NOMO-1 treated with dmso at 0.1 percent for 144 hours (cell line): ENCODE data around the gene ARPC1B.
"Not testable (repeated sequence)": the region's sequence is repeated elsewhere in the genome, so short reads cannot be mapped to it uniquely, and the experiment has no call there.

Experiments used
- DNase-seq: peaks from one replicate; lab custom pipeline; 2025; ENCODE audit not compliant: unreplicated experiment; lab: John Stamatoyannopoulos, UW

Gene ARPC1B

GRCh38 chr7:99387239-99387635 lies 12.7 kb downstream of the ARPC1B start:
- DNase-seq, result not testable (repeated sequence)

GRCh38 chr7:99387912-99388311 lies 13.4 kb downstream of the ARPC1B start:
- no peak for DNase-seq

GRCh38 chr7:99389772-99390171 lies 15.2 kb downstream of the ARPC1B start:
- no peak for DNase-seq

GRCh38 chr7:99390941-99391602 lies 16.5 kb downstream of the ARPC1B start:
- no peak for DNase-seq

- DNase-seq, result no peak
Observed at GRCh38 chr7:99392046-99392445, 17.5 kb downstream of the ARPC1B start.

- no peak for DNase-seq
Observed at GRCh38 chr7:99392659-99393354, 18.3 kb downstream of the ARPC1B start.

- DNase-seq, result no peak
Observed at GRCh38 chr7:99393355-99394187, 19.0 kb downstream of the ARPC1B start.

- no peak for DNase-seq
Observed at GRCh38 chr7:99394188-99394502, 19.6 kb downstream of the ARPC1B start.

- no peak for DNase-seq
Observed at GRCh38 chr7:99395616-99396327, 21.2 kb downstream of the ARPC1B start.

GRCh38 chr7:99396418-99397296 lies 22.1 kb downstream of the ARPC1B start:
- DNase-seq, result no peak

GRCh38 chr7:99397297-99397983 lies 22.9 kb downstream of the ARPC1B start:
- no peak for DNase-seq

GRCh38 chr7:99398891-99399445 lies 24.4 kb downstream of the ARPC1B start:
- no peak for DNase-seq

- no peak for DNase-seq
Observed at GRCh38 chr7:99399597-99399996, 25.1 kb downstream of the ARPC1B start.

- no peak for DNase-seq
Observed at GRCh38 chr7:99402854-99403253, 28.3 kb downstream of the ARPC1B start.

GRCh38 chr7:99403764-99404163 lies 29.2 kb downstream of the ARPC1B start:
- no peak for DNase-seq

GRCh38 chr7:99404235-99404976 lies 29.9 kb downstream of the ARPC1B start:
- DNase-seq, result no peak

- DNase-seq, result no peak
Observed at GRCh38 chr7:99404977-99405320, 30.4 kb downstream of the ARPC1B start.

GRCh38 chr7:99406557-99406956 lies 32.0 kb downstream of the ARPC1B start:
- no peak for DNase-seq

- DNase-seq, result no peak
Observed at GRCh38 chr7:99407872-99408378, 33.4 kb downstream of the ARPC1B start.
